Subcutaneous abdominal adipose tissue (tissue), 5 donors: Measurements from ENCODE around the gene MAP2K5.

Source experiments
- H3K27ac ChIP-seq: one replicate; pipeline ENCODE4 v1.7.0; 2013; ENCODE audit warnings: low read depth, mild to moderate bottlenecking, inconsistent platforms, low read length, moderate library complexity
- H3K27me3 ChIP-seq, 5 donors: one replicate each; pipeline ENCODE4 v1.7.0; 2013; ENCODE audit warnings: low read length in 5 of 5, inconsistent platforms in 1 of 5; ENCODE audit not compliant: control insufficient read depth in 5 of 5, insufficient read depth in 4 of 5
- H3K36me3 ChIP-seq, 5 donors: one replicate each; pipeline ENCODE4 v1.7.0; 2013; ENCODE audit warnings: low read length in 5 of 5; ENCODE audit not compliant: control insufficient read depth in 5 of 5, insufficient read depth in 5 of 5
- H3K4me1 ChIP-seq, 5 donors: one replicate each; pipeline ENCODE4 v1.7.0; 2013; ENCODE audit warnings: low read length in 5 of 5, mild to moderate bottlenecking in 3 of 5, moderate library complexity in 1 of 5; ENCODE audit not compliant: control insufficient read depth in 5 of 5, insufficient read depth in 5 of 5
- H3K4me3 ChIP-seq, 5 donors: one replicate each; pipeline ENCODE4 v1.7.0; 2013; ENCODE audit warnings: low read length in 5 of 5, low read depth in 1 of 5
- H3K9ac ChIP-seq, 5 donors: one replicate each; pipeline ENCODE4 v1.7.0; 2013; ENCODE audit warnings: low read length in 5 of 5, mild to moderate bottlenecking in 4 of 5, moderate library complexity in 3 of 5
- H3K9me3 ChIP-seq, 5 donors: one replicate each; pipeline ENCODE4 v1.7.0; 2013; ENCODE audit warnings: low read length in 5 of 5; ENCODE audit not compliant: control insufficient read depth in 5 of 5
- donor health status: healthy.
- donor health status: healthy.
- donor health status: healthy.
- donor health status: healthy.
- donor health status: healthy.

The MAP2K5 gene

DNA sequence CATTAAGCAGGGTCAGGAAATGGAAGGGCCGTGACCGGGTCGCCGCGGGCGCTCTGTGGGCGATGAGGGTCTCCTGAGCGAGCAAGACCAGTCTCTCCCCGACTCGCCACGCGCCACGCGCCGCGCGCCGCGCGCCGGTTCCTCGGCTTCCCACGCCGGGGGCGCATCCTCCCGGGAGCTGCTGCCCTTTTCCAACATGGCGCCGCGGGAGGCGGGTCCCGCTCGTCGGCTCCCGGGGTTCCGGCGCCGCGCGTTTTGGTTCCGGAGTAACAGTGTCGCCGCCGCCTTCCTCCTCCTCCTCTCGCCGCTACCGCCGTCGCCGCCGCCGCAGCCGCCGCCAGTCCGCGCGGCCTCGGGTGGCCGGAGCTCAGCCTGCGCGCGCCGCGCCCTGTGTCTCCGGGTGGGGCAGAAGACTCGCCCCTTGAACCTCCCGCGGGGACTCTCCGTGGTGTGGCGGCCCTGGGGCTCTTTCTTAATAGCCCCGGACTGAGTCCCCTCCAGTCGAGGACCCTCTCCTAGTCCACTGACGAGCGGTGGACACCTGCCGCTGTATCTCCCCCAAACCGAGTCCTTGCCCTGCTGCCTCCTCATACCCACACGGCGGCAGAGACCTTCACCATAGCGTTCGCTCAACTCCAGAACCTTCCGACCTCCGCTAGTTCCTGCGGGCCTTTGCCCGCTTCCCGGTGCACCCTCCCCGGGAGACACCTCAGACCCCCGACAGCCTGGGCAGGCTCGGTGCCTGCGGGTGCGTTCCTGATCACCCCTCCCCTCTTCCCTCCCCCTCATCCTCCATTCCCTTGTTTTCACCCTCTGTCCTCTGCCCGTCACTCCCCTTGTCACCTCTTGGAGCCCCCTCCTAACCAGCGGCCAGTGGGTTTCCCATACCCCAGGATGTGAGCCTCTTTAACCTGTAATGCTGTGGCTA, at the start of gene MAP2K5:
Gene MAP2K5, plus strand, starts transcription at position 284 of the 928 bp plus-strand sequence. Its CDS starts 633 bp downstream, at position 917.
- H3K9ac ChIP-seq: peak within 1 kb of the TSS; percentile 67 to 98 (median 91)
- no peaks in the 10 kb centered on the region for H3K9me3 ChIP-seq
- no peaks in the 10 kb centered on the region for H3K27me3 ChIP-seq
- peak within 1 kb of the TSS; percentile 95 to 99 (median 96) for H3K4me3 ChIP-seq
- peak within 1 kb of the TSS; percentile 79 for H3K27ac ChIP-seq
- peaks cover 0 to 25% (median 22%) of the 10 kb centered on the region in 5 donors for H3K4me1 ChIP-seq
- peaks cover 0 to 12% (median 8%) of the 10 kb centered on the region in 5 donors for H3K36me3 ChIP-seq

DNA sequence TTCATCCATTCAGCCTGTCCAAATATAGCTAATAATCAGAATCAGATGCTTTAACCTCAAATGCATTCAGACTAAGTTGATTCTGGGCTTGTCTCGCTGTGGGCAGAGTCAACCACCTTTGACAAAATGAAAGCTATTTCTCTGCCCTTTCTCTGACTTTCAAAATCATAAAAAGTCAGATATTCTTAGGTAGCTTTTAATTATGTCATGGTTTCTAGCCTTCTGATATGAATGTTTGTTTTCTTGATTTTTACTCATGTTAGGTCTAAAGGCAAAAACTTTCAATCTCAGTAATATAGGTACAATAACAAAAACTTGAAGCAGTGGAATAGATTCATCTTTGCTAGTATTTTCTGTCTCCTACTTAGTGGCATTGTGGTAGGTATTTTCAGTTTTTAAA, 46.9 kb upstream of the MAP2K5 start:
- Histone ChIP-seq H3K36me3 (no peaks in the 10 kb centered on the region), H3K27me3 (no peaks in the 10 kb centered on the region), H3K4me3 (no peak overlapping the region), H3K4me1 (no peaks in the 10 kb centered on the region), H3K27ac (no peak overlapping the region), H3K9ac (no peak overlapping the region), H3K9me3 (no peaks in the 10 kb centered on the region)

DNA sequence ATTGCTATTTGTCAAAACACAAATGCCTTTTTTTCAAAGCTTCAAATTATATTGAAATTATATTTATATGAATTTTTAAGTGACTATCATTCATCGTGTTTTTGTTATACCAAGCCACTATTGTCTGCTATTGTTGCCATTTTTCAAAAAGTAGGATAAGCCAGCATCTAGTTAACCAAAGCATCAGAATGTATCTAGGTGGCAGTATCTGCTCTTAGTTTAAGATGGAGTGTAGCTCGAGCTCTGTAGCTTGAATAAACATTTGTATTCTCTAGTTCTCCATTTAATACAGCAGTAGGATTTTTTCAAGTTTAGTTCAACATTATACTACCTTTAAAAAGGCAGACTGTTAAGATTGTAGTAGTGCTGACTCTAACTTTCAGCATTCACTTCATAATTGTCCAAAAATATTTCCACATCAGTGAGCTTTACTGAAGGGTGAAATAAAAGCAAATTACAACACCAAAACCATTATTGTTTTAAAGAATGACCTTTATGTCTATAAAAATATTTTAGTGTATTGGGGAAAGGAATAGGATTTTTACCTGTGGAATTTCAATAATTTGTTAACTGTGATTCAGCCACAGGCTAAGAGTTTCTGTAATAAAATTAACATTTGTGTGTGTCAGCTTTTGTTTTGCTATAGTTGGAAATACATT, 41.2 kb upstream of the MAP2K5 start:
- Histone ChIP-seq H3K4me1 (peaks cover 0 to 15% (median 11%) of the 10 kb centered on the region in 5 donors), H3K27ac (no peak overlapping the region), H3K4me3 (peak overlapping the region in 1 of 5 donors; percentile 47), H3K36me3 (no peaks in the 10 kb centered on the region), H3K9ac (peak overlapping the region in 2 of 5 donors; percentile 17 to 62), H3K27me3 (no peaks in the 10 kb centered on the region), H3K9me3 (no peaks in the 10 kb centered on the region)

DNA sequence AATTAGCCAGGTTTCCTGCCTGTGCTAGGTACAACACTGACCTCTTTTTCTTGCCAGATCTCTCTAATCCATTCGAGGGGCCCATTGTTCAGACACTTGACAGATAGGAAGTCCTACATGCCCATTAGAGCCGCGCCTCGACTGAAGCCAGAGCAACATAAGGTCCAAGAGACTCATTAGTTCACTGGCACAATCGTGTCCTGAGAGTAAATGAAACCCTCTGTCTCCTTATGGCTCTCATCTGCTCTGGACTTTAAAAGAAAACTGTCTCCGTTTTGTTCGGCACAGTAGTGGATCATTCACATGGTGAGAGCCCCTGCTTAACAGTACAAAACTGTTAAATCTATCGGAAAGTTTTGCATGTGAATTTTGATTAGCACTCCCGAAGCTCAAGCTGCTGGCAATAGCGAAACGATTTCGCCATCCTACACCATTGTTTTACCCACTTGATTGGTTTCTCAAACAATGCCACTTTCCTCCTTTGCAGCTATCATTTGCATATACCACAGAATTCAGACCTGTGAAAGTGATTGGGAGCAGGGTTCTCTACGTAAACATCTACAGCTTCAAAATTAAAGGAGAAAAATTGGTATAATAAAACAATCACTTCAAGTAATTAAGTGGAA, 40.6 kb upstream of the MAP2K5 start:
- Histone ChIP-seq H3K36me3 (no peaks in the 10 kb centered on the region), H3K4me3 (peak overlapping the region in 2 of 5 donors; percentile 14 to 47), H3K9me3 (no peaks in the 10 kb centered on the region), H3K4me1 (peaks cover 0 to 18% (median 11%) of the 10 kb centered on the region in 5 donors), H3K27me3 (no peaks in the 10 kb centered on the region), H3K9ac (peak overlapping the region in 2 of 5 donors; percentile 17 to 62), H3K27ac (no peak overlapping the region)

DNA sequence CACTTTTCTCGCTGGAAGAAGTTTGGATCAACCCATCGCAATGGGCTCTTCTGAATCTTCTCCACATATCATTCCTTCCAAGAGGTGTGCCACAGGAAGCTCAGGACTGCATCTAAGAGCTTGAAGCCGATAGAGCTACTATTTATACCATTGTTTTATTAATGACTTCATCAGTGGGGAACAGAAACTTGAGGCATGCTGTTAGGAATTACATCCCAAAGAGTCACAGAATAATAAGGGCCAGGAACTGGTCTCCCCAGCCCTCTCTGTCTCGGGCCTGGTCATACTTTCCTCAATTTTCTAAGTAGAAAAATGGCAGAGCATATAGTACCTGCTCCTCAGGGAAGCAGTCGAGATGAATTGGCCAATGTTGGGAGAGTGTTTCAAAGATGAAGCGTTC, 38.4 kb upstream of the MAP2K5 start:
- Histone ChIP-seq H3K4me1 (peaks cover 0 to 25% (median 18%) of the 10 kb centered on the region in 5 donors), H3K4me3 (no peak overlapping the region), H3K27ac (no peak overlapping the region), H3K27me3 (no peaks in the 10 kb centered on the region), H3K36me3 (no peaks in the 10 kb centered on the region), H3K9me3 (no peaks in the 10 kb centered on the region), H3K9ac (no peak overlapping the region)

DNA sequence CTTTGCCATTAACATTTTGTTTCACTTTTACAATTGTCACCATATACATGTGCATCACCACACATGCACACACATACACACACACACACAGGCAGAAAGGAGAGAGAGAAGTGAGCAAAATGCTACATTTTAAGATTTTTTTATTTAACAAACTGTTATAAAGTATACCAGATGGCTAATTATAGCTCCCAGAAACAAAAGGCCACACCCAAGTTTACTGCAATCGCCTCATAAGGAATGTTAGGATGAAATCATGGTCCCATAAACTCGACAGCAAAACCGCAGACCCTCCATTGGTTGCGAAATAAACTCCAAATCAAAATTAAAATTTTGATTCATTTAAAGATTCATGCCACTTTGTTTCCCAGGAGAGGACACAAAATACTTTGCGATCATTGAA, 37.7 kb upstream of the MAP2K5 start:
- no peak overlapping the region for H3K4me3 ChIP-seq

DNA sequence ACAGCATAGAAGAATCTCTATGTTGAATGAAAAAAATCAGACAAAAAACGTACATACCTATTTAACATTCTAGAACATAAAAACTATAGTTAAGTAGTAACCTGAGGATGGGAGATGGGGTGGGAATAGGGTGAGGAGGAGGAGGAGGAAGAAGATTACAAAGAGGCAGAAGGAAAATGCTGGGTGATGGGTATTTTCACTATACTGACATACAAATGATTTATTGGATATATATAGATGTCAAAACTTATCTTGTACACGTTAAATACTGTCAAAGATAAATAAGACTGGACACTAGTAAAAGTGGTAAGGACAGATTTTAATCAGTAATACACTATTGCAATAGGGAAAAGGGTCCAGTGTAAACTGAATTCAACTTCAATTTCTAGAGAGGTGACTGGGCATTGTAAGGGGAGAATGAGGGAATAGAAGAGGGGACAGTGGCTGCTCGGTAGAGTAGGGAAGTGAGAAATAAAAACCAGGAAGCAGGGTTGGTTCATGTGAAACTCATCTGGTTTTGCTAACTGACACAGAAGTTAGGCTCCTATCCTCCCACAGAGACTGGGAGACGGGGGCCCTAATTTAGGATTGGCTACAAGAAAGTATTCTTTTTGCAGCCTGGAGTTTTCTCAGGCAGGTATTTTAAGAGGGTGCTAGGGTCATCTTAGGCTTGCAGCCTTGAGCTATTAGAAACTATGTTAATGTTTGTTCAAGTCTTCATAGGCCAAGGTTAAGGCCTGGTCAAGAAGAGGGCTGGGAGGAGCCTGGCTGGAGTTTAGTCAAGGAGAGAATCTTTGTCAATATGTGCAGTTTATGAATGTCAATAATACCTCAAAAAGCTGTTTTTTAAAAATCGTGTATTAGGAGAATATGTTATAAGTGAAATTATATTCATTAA, 36.6 kb upstream of the MAP2K5 start:
- Histone ChIP-seq H3K4me3 (no peak overlapping the region), H3K9me3 (no peaks in the 10 kb centered on the region), H3K27ac (no peak overlapping the region), H3K4me1 (peaks cover 0 to 25% (median 18%) of the 10 kb centered on the region in 5 donors), H3K36me3 (peaks cover 0 to 4% (median 0%) of the 10 kb centered on the region in 5 donors), H3K9ac (no peak overlapping the region), H3K27me3 (no peaks in the 10 kb centered on the region)

More for the DNA sequence above, 37.7 kb upstream of the MAP2K5 start:
- H3K27me3 ChIP-seq: no peaks in the 10 kb centered on the region
- no peak overlapping the region for H3K27ac ChIP-seq
- no peaks in the 10 kb centered on the region for H3K9me3 ChIP-seq
- peaks cover 0 to 25% (median 18%) of the 10 kb centered on the region in 5 donors for H3K4me1 ChIP-seq
- no peak overlapping the region for H3K9ac ChIP-seq
- no peaks in the 10 kb centered on the region for H3K36me3 ChIP-seq

DNA sequence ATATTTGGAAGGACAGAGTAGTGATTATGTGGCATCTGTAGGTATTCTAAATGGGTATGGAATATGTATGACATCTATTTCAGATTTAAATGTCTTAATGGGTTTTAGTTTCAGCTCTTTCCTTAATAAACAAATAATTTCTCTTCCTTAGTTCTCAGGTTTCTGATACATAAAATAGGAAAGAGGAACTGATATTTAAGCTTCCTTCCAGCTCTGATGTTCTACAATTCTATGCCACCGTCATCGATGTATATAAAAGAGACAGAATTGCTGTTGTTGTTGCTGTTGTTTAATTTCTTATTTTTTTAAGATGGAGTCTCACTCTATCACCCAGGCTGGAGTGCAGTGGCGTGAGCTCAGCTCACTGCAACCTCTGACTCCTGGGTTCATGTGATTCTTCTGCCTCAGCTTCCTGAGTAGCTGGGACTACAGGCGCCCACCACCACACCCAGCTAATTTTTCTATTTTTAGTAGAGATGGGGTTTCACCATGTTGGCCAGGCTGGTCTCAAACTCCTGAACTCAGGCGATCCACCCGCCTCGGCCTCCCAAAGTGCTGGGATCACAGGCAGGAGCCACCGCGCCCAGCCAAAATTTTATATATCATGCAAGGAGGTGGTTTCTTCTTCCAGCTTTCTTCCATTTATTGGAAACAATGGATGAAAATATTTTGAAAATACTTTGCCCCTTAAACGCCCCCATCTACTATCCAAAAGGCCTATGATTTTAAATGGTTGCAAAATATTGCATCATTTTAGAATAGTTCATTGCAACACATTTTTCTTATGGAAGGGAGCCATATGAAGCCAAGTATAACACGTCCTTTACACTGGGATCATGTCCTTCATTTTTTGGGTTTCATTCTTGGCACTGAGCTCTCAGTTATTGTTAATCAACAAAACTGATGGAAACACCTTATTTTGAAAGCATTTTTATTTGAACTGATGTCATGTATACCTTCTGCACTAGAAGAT, 35.4 kb upstream of the MAP2K5 start:
- Histone ChIP-seq H3K27ac (no peak overlapping the region), H3K4me1 (peaks cover 0 to 23% (median 15%) of the 10 kb centered on the region in 5 donors), H3K9me3 (no peaks in the 10 kb centered on the region), H3K27me3 (no peaks in the 10 kb centered on the region), H3K4me3 (no peak overlapping the region), H3K36me3 (peaks cover 0 to 4% (median 0%) of the 10 kb centered on the region in 5 donors), H3K9ac (no peak overlapping the region)
